ENCODE measurements around the gene ATP23. TPM values are rescaled to one million over a fixed set of nuclear protein-coding genes. Genes with fewer than 3 reads are reported as not detected.

The ATP23 gene
- polyA plus RNA-seq, 1 experiment = 6.7 TPM

DNA sequence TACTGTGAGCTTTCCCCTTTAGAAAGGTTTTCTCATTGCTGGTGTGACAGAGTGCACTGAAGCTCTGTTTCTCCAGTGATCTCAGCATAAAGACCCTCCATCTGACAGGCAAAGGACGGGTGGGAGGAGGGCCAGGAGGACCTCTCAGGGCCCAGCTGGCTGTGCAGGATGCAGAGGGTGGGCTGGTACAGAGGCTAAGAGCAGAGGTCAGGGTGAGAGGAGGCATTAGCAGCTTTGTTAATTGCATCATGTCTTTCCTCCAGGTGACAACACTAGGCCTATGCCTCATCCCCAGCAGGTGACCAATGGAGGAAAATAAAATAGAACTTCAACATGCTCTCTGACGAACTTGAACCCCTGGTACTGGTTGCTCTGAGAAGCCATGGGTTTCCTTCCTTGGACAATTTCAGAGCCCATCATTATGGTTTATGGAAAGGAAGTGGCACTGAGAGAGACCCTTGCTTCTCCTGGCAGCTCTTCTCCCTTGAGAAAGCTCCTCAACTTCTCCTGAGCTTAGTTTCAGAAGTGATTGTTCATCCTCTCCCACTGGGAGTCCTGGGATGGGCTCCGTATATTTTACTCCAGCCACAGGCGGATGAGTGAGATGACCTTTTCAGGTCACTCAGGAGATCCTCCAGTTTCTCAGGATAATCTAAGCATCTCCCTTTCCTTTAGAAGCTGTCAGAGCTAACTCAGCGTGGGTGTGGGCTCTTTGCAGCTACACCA, 45.8 kb upstream of the ATP23 start:
- no peak for DNase-seq (ENCODE audit: low read depth)
- H3K27me3 ChIP-seq (ENCODE audit: control insufficient read depth, insufficient read depth, low read length) = no peaks in the 10 kb centered on the region
- H3K36me3 ChIP-seq (ENCODE audit: control insufficient read depth, insufficient read depth, low read length) = no peaks in the 10 kb centered on the region
- ChIA-PET POLR2A (interaction anchor here (0.6 to 2.0 kb wide), 4 partner anchors 31 to 63 kb away, joined by 3 to 13 read pairs (median 4); partner anchors contain the start of gene CTDSP2), CTCF (interaction anchor here (0.5 to 5.0 kb wide), 17 partner anchors 8 to 1797 kb away, joined by 3 to 35 read pairs (median 7); partner anchors contain the start of genes AVIL and CTDSP2)
- TF ChIP-seq, protein P1, sequence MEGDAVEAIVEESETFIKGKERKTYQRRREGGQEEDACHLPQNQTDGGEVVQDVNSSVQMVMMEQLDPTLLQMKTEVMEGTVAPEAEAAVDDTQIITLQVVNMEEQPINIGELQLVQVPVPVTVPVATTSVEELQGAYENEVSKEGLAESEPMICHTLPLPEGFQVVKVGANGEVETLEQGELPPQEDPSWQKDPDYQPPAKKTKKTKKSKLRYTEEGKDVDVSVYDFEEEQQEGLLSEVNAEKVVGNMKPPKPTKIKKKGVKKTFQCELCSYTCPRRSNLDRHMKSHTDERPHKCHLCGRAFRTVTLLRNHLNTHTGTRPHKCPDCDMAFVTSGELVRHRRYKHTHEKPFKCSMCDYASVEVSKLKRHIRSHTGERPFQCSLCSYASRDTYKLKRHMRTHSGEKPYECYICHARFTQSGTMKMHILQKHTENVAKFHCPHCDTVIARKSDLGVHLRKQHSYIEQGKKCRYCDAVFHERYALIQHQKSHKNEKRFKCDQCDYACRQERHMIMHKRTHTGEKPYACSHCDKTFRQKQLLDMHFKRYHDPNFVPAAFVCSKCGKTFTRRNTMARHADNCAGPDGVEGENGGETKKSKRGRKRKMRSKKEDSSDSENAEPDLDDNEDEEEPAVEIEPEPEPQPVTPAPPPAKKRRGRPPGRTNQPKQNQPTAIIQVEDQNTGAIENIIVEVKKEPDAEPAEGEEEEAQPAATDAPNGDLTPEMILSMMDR (IDR thresholded peaks at IDR 0.05; ENCODE audit: insufficient read depth, low read depth, low read length) = no peak
- H3K4me3 ChIP-seq (ENCODE audit: low read depth, low read length) = no peak overlapping the region

DNA sequence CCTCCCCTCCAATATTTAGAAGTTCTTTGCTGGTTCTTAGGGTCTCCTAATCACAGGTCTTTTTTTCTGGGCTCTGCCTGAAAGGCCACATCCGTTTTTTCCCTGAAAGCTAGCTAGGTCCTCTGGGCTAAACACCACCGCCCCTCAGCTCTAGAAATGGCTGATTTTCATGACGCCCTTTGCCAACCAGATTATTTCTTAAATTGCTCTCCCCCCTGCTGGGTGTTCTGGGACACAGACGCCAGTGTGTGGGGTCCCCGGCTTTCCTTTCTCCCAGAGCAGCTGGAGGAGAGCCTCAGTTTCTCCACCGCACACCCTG, 45.3 kb upstream of the ATP23 start:
- H3K27me3 ChIP-seq (ENCODE audit: control insufficient read depth, insufficient read depth, low read length) = no peaks in the 10 kb centered on the region
- TF ChIP-seq, protein P1 (IDR thresholded peaks at IDR 0.05; ENCODE audit: insufficient read depth, low read depth, low read length) = 0 out of 2 replicates have a peak, but pooled peaks have one; percentile 5
- POLR2A ChIA-PET = interaction anchor here (0.6 to 2.0 kb wide), 3 partner anchors 50 to 123 kb away, joined by 4 to 13 read pairs (median 5); partner anchors contain the start of gene CTDSP2
- CTCF ChIA-PET = interaction anchor here (0.7 to 5.0 kb wide), 19 partner anchors 9 to 140 kb away, joined by 3 to 35 read pairs (median 7); partner anchors contain the start of genes AVIL and CTDSP2
- DNase-seq (ENCODE audit: low read depth) = no peak
- peak overlapping the region; percentile 37 for H3K4me3 ChIP-seq (ENCODE audit: low read depth, low read length)
- no peaks in the 10 kb centered on the region for H3K36me3 ChIP-seq (ENCODE audit: control insufficient read depth, insufficient read depth, low read length)

DNA sequence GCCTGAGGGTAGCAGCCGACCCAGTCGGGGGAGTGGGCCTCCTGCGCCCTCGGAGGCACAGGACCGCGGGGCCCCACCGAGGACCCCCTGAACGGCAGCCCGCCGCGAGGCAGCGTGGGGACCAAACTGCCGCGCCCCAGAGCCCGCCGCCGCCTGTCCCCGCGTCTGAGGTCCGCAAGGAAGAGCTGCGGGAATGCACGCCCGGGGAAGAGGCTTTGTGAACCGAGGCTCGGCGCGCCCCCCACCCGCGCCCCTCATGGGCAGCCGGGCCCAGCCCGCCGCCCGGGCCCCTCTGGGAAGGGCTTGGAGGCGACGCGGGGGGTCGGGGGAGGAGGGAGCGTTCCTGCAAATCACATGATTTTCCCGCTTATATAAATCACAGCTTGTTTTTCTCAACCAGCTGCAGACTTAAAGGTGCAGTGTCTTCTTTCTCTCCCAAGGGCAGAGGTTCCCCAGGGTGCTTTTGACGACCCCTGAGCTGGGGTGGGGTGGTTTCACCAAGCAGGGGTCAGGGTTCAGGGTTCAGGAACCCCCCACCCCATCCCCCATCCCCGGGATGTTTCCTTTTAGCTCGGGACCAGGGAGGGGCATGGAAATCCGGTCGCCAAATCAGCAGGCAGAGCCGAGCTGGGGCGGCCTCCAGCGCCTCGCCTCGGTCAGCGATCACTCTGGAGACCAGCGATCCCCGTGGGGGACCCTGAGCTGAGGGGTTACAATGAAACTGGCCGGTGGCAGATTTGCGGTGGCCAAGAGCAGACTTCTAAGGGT, 44.7 kb upstream of the ATP23 start:
- no peak for DNase-seq (ENCODE audit: low read depth)
- Histone ChIP-seq H3K4me3 (ENCODE audit: low read depth, low read length) (peak overlapping the region; percentile 37), H3K27me3 (ENCODE audit: control insufficient read depth, insufficient read depth, low read length) (no peaks in the 10 kb centered on the region), H3K36me3 (ENCODE audit: control insufficient read depth, insufficient read depth, low read length) (no peaks in the 10 kb centered on the region)
- CTCF ChIA-PET = interaction anchor here (0.6 to 5.0 kb wide), 23 partner anchors 9 to 124 kb away, joined by 3 to 35 read pairs (median 6); partner anchors contain the start of genes AVIL, CTDSP2 and EEF1AKMT3
- TF ChIP-seq, protein P1 (IDR thresholded peaks at IDR 0.05; ENCODE audit: insufficient read depth, low read depth, low read length) = peak; percentile 62
- POLR2A ChIA-PET = interaction anchor here (0.6 to 2.0 kb wide), 7 partner anchors 50 to 124 kb away, joined by 3 to 13 read pairs (median 4); partner anchors contain the start of genes CTDSP2, EEF1AKMT3 and METTL1

DNA sequence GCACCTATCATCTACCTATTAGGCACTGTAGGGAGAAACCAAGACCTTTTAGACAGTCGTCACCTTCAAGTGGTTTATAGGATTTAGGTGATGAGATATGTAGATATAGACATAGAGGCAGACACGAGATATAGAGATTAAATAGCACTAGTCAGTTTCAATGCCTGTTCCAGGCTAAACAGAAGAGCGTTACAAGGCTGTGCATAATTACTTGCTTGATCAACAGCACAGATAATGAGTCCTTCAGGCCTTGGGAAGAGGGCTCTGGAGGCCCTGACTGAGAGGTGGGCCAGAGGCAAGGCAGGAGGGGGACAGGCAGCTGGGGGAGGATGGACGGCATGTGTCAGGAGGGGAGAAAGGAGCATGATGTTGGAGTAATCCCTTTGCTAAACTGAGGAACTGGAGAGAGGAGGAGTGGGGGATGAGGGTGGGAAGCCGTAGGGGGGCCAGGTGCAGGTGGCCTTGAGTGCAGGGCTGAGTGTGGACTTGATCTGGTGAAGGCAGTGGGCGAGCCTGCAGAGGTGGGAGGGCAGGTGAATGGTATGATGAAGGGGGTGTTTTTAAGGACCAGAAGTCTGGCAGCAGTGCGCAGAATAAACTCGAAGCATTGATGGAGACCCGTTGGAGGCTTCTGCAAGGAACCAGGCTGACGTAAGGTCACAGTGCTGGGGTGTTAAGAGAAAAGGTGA, 43.9 kb upstream of the ATP23 start:
- Histone ChIP-seq H3K27me3 (ENCODE audit: control insufficient read depth, insufficient read depth, low read length) (no peaks in the 10 kb centered on the region), H3K4me3 (ENCODE audit: low read depth, low read length) (no peak overlapping the region), H3K36me3 (ENCODE audit: control insufficient read depth, insufficient read depth, low read length) (no peaks in the 10 kb centered on the region)
- no peak for DNase-seq (ENCODE audit: low read depth)
- CTCF ChIA-PET = interaction anchor here (0.6 to 5.0 kb wide), 18 partner anchors 8 to 125 kb away, joined by 3 to 35 read pairs (median 6); partner anchors contain the start of genes AVIL, CTDSP2 and EEF1AKMT3
- POLR2A ChIA-PET = interaction anchor here (0.6 to 2.0 kb wide), 6 partner anchors 51 to 125 kb away, joined by 3 to 13 read pairs (median 4); partner anchors contain the start of genes CTDSP2, EEF1AKMT3 and METTL1
- TF ChIP-seq, protein P1 (IDR thresholded peaks at IDR 0.05; ENCODE audit: insufficient read depth, low read depth, low read length) = no peak
